Tibial artery (tissue), 4 donors: Measurements from ENCODE around the gene KANSL1L.
A peak's percentile ranks its signal among the peaks of the same experiment; 100 is the strongest.

Experiments
- DNase-seq, 2 donors: peaks; one replicate each; pipeline ENCODE4 v3.0.0-alpha.2; 2019
- H3K27ac ChIP-seq, 2 donors: fragments of 200-600 bp; sonication (generic) in 1 of 2; 1 replicate in 1 of 2; 2 replicates in 1 of 2; pipeline ENCODE4 v1.5.1; 2018 to 2019; ENCODE audit warnings: mild to moderate bottlenecking in 1 of 2
- H3K27me3 ChIP-seq, 2 donors: fragments of 200-600 bp; sonication (generic) in 1 of 2; one replicate each; pipeline versions ENCODE4 v1.5.1 to v1.6.0; 2016 to 2019
- H3K36me3 ChIP-seq, 3 donors: fragments of 200-600 bp; sonication (generic) in 2 of 3; one replicate each; pipeline ENCODE4 v1.5.1; 2016 to 2019; ENCODE audit warnings: mild to moderate bottlenecking in 2 of 3
- H3K4me1 ChIP-seq, 4 donors: fragments of 200-600 bp; sonication (generic) in 2 of 4; 1 replicate in 3 of 4; 2 replicates in 1 of 4; pipeline ENCODE4 v1.5.1; 2016 to 2019
- H3K4me3 ChIP-seq, 2 donors: fragments of 200-600 bp; sonication (generic) in 1 of 2; 1 replicate in 1 of 2; 2 replicates in 1 of 2; pipeline ENCODE4 v1.5.1; 2018 to 2019; ENCODE audit warnings: mild to moderate bottlenecking in 2 of 2
- H3K9me3 ChIP-seq, 3 donors: fragments of 200-600 bp; sonication (generic) in 1 of 3; one replicate each; pipeline ENCODE4 v1.5.1; 2016 to 2019
- CTCF ChIP-seq, 2 experiments: fragments of 200-600 bp in 1 of 2; fragments of 450-650 bp in 1 of 2; IDR thresholded peaks; one replicate each; pipeline ENCODE4 v1.5.1; 2017 to 2019; ENCODE audit warnings: antibody characterized with exemption in 2 of 2, mild to moderate bottlenecking in 1 of 2, moderate library complexity in 1 of 2
- intact Hi-C: fragments of 100-400 bp; cut with DNase I; formaldehyde crosslinking; loops from one replicate; pipeline ENCODE4 v1.15.0; 2023; ENCODE audit warnings: low total_unique reads

Gene KANSL1L, protein sequence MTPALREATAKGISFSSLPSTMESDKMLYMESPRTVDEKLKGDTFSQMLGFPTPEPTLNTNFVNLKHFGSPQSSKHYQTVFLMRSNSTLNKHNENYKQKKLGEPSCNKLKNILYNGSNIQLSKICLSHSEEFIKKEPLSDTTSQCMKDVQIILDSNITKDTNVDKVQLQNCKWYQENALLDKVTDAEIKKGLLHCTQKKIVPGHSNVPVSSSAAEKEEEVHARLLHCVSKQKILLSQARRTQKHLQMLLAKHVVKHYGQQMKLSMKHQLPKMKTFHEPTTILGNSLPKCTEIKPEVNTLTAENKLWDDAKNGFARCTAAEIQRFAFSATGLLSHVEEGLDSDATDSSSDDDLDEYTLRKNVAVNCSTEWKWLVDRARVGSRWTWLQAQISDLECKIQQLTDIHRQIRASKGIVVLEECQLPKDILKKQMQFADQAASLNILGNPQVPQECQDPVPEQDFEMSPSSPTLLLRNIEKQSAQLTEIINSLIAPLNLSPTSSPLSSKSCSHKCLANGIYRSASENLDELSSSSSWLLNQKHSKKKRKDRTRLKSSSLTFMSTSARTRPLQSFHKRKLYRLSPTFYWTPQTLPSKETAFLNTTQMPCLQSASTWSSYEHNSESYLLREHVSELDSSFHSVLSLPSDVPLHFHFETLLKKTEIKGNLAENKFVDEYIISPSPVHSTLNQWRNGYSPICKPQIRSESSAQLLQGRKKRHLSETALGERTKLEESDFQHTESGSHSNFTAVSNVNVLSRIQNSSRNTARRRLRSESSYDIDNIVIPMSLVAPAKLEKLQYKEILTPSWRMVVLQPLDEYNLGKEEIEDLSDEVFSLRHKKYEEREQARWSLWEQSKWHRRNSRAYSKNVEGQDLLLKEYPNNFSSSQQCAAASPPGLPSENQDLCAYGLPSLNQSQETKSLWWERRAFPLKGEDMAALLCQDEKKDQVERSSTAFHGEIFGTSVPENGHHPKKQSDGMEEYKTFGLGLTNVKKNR

DNA sequence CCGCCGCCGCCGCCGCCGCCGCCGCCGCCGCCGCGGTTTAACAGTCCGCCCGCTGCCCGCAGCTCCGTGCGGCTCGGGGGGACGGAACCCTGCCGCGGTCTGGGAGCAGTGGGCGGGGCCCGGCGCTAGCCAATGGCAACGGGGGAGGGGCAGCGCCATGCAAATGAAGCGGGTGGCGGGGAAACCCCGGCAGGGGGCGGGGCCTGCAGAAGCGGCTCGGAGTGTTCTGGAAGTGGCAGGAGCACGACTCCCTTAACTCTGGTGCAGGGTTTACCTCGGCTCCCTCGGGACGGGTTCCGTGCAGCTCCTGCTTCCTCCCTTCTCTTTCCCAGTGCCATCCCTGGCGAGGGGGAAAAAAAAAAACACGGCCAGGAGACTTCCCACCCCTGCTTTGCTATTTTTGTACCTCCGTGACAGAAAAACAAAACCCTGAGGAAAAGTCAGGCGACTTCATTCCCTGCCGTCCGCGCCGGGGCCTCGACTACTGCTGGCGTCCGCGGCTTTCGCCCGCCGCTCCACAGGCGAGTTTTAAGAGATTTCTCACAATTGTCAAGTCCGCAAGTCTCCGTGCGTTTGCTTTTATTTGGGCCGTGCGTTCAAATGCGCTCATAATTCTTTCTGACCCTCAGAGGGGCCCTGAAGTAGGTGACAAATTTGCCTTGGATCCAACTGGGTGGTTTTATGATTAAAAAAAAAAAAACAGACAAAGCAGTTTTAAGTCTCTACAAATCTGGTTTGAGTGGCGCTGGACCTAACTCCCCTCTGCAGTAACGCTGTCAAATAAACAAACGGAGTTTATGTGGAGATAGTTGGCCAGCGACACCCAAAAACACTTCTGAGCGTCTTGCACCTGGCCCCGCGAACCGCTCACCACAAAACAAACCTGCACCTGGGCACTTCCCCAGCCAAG, at the start of gene KANSL1L:
Gene KANSL1L, minus strand, starts transcription at position 101 of the 910 bp plus-strand sequence. CDS start 16,827 bp downstream, outside the sequence.
- H3K27me3 ChIP-seq = no peaks in the 10 kb centered on the region
- H3K4me1 ChIP-seq = peaks cover 0 to 37% (median 17%) of the 10 kb centered on the region in 4 donors
- no peaks in the 10 kb centered on the region for H3K9me3 ChIP-seq
- H3K4me3 ChIP-seq = peak within 1 kb of the TSS; percentile 87 to 88
- no peak for TF ChIP-seq CTCF (IDR thresholded peaks at IDR 0.05)
- DNase-seq = peak; percentile 99 to 100
- intact Hi-C loops = loop anchor here (2.0 to 5.0 kb wide), 2 partner anchors 13 to 51 kb away; no protein-coding TSS in a partner anchor
- H3K36me3 ChIP-seq = no peaks in the 10 kb centered on the region
- peak within 1 kb of the TSS; percentile 99 to 100 for H3K27ac ChIP-seq

DNA sequence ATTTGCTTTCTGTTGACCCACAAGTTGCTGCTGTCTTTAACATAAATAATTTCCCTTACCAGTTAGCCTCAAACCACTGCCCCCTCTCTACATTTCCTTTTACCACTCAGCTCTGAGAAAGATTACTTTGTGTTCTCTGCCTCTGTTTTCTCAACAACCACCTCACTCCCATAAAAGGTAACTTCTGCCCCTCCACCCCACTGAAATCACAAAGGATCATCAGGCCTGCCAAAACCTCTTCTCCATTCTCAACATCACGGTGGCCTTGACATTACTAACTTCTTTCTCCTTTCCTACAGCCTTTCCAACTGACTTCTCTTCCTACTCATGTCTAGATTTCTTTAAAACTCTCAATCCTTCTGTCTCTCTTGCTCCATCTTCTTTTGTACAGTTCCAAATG, 43.9 kb upstream of the KANSL1L start:
- intact Hi-C loops = no loop called here
- peaks cover 0 to 32% (median 2%) of the 10 kb centered on the region in 4 donors for H3K4me1 ChIP-seq
- no peaks in the 10 kb centered on the region for H3K27me3 ChIP-seq
- TF ChIP-seq CTCF (IDR thresholded peaks at IDR 0.05) = no peak
- DNase-seq = no peak
- peak overlapping the region; percentile 45 to 59 for H3K27ac ChIP-seq
- H3K9me3 ChIP-seq = no peaks in the 10 kb centered on the region
- H3K36me3 ChIP-seq = peaks cover 6 to 35% (median 6%) of the 10 kb centered on the region in 3 donors
- no peak overlapping the region for H3K4me3 ChIP-seq

DNA sequence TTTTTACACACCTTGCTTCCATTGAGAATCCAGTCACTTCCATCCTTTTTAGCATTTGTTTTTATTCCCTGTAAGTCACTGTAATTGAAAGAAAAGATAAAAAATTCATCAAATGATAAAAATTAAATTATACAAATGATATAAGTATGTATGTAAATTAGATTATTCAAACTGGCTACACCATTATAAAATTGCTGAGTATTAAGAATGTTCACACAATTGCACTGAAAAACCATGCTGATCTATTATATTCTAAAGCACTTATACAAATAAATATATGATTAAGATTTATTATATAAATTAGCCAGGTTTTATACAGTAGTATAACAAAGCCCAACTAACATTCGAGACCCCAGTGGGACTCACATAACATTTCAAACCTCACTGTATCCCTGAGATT, 39.0 kb upstream of the KANSL1L start:
- no peak for TF ChIP-seq CTCF (IDR thresholded peaks at IDR 0.05)

DNA sequence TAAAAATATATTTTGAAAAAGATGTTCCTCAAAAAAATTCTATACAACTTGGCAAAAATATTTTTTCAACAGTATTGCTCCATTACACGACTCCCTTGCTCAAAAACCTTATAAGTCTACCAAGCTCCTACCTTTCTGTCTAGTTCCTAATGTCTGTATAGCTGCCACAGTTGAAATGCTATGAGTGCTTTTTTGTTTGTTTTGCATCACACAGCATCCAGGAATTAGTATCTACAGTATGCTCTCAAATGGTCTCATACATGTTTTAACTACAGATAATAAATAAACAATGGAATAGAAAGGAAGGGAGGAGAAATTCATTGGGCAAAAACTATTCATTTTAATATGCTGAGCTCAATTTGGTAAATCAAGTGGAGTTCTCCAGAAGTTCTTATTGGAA, 36.7 kb upstream of the KANSL1L start:
- Histone ChIP-seq H3K9me3 (no peaks in the 10 kb centered on the region), H3K4me1 (peaks cover 0 to 11% (median 0%) of the 10 kb centered on the region in 4 donors), H3K27me3 (no peaks in the 10 kb centered on the region), H3K4me3 (no peak overlapping the region), H3K27ac (no peak overlapping the region), H3K36me3 (peaks cover 16 to 56% (median 26%) of the 10 kb centered on the region in 3 donors)
- DNase-seq = no peak
- intact Hi-C loops = no loop called here
- no peak for TF ChIP-seq CTCF (IDR thresholded peaks at IDR 0.05)

More for the DNA sequence above, 39.0 kb upstream of the KANSL1L start:
- Histone ChIP-seq H3K36me3 (peaks cover 16 to 49% (median 31%) of the 10 kb centered on the region in 3 donors), H3K4me3 (no peak overlapping the region), H3K4me1 (peaks cover 0 to 21% (median 0%) of the 10 kb centered on the region in 4 donors), H3K27me3 (no peaks in the 10 kb centered on the region), H3K9me3 (no peaks in the 10 kb centered on the region), H3K27ac (no peak overlapping the region)
- DNase-seq = no peak
- intact Hi-C loops = no loop called here
